Osteoblast (primary cell): ENCODE results near the gene INPP5B. TPM values are rescaled to one million over a fixed set of nuclear protein-coding genes. Genes with fewer than 3 reads are reported as not detected.
A peak's percentile ranks its signal among the peaks of the same experiment; 100 is the strongest.

Source experiments
- DNase-seq: peaks from one replicate; pipeline ENCODE4 v3.0.0; 2011; ENCODE audit warnings: low spot score, mixed read lengths; ENCODE audit not compliant: insufficient read length; ENCODE audit errors: missing footprints
- H2AFZ ChIP-seq: 2 replicates; pipeline ENCODE4 v1.6.0; 2011; ENCODE audit warnings: mild to moderate bottlenecking, low read length
- H3K27ac ChIP-seq: 2 replicates; pipeline ENCODE4 v1.5.1; 2011; ENCODE audit warnings: mild to moderate bottlenecking, low read depth, low read length, moderate library complexity
- H3K27me3 ChIP-seq: 2 replicates; pipeline ENCODE4 v1.6.0; 2012; ENCODE audit warnings: mild to moderate bottlenecking, control low read depth, inconsistent platforms, low read length, moderate library complexity; ENCODE audit not compliant: insufficient read depth
- H3K36me3 ChIP-seq: 2 replicates; pipeline ENCODE4 v1.5.1; 2011; ENCODE audit warnings: mild to moderate bottlenecking, low read length, control low read depth, moderate library complexity; ENCODE audit not compliant: insufficient read depth
- H3K4me1 ChIP-seq: 2 replicates; pipeline ENCODE4 v1.5.1; 2011; ENCODE audit warnings: mild to moderate bottlenecking, low read length, control low read depth, moderate library complexity; ENCODE audit not compliant: insufficient read depth
- H3K4me2 ChIP-seq: 2 replicates; pipeline ENCODE4 v1.6.0; 2011; ENCODE audit warnings: mild to moderate bottlenecking, low read length; ENCODE audit not compliant: insufficient read depth
- H3K4me3 ChIP-seq: fragments of 200-600 bp; sonication (generic); 3 replicates; pipeline ENCODE4 v1.5.1; 2012; ENCODE audit warnings: mild to moderate bottlenecking, low read length, inconsistent platforms; ENCODE audit not compliant: insufficient read depth
- H3K79me2 ChIP-seq: 2 replicates; pipeline ENCODE4 v1.6.0; 2012; ENCODE audit warnings: mild to moderate bottlenecking, low read length, control low read depth, inconsistent platforms; ENCODE audit not compliant: insufficient read depth
- H3K9me3 ChIP-seq: 2 replicates; pipeline ENCODE4 v1.5.1; 2011; ENCODE audit warnings: low read depth, low read length, control low read depth
- H4K20me1 ChIP-seq: 2 replicates; pipeline ENCODE4 v1.6.0; 2012; ENCODE audit warnings: mild to moderate bottlenecking, low read length, control low read depth; ENCODE audit not compliant: insufficient read depth
- total RNA-seq: library from RNA; depleted of rRNA; stranded (reverse); fragments of >200 nt; gene quantifications from 2 replicates; pipeline ENCODE4 v1.2.3, GENCODE V29; 2012
- TF ChIP-seq, protein P1 (sequence below): IDR thresholded peaks from 2 replicates; pipeline ENCODE4 v1.5.1; 2011; ENCODE audit warnings: mild to moderate bottlenecking, low read depth, low read length, moderate library complexity; ENCODE audit errors: extremely low read depth

The INPP5B gene
- total RNA-seq, 1 donor, result 39.4 TPM

DNA sequence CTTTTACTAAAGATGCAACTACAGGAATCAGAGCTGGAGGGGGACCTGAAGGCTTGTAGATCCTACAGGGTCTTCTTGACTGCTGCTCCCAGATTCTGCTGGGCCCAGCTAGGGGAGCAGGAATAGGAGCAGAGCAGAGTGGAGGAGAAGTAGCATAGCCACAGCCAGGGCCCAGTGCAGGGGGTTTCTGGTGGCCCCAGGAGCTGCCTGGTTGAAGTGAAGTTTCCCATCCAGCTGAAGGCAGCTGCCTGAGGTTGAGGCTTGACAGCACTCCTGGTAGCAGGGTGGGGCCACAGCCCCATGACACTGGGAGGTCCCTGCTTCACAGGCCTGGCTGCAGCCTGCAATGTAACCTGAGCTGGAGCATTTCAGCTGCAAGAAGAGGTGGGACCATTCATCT lies 2.0 kb upstream of the INPP5B start:
- H4K20me1 ChIP-seq, result no peaks in the 10 kb centered on the region
- H3K9me3 ChIP-seq, result no peaks in the 10 kb centered on the region
- H3K4me2 ChIP-seq, result no peak overlapping the region
- peaks cover 4% of the 10 kb centered on the region for H3K36me3 ChIP-seq
- no peaks in the 10 kb centered on the region for H3K27me3 ChIP-seq
- no peak overlapping the region for H3K27ac ChIP-seq
- peaks cover 23% of the 10 kb centered on the region for H3K4me1 ChIP-seq
- no peak overlapping the region for H2AFZ ChIP-seq
- no peak overlapping the region for H3K4me3 ChIP-seq
- H3K79me2 ChIP-seq, result peaks cover 19% of the 10 kb centered on the region
- DNase-seq, result no peak
- TF ChIP-seq, protein P1, sequence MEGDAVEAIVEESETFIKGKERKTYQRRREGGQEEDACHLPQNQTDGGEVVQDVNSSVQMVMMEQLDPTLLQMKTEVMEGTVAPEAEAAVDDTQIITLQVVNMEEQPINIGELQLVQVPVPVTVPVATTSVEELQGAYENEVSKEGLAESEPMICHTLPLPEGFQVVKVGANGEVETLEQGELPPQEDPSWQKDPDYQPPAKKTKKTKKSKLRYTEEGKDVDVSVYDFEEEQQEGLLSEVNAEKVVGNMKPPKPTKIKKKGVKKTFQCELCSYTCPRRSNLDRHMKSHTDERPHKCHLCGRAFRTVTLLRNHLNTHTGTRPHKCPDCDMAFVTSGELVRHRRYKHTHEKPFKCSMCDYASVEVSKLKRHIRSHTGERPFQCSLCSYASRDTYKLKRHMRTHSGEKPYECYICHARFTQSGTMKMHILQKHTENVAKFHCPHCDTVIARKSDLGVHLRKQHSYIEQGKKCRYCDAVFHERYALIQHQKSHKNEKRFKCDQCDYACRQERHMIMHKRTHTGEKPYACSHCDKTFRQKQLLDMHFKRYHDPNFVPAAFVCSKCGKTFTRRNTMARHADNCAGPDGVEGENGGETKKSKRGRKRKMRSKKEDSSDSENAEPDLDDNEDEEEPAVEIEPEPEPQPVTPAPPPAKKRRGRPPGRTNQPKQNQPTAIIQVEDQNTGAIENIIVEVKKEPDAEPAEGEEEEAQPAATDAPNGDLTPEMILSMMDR, result no peak

DNA sequence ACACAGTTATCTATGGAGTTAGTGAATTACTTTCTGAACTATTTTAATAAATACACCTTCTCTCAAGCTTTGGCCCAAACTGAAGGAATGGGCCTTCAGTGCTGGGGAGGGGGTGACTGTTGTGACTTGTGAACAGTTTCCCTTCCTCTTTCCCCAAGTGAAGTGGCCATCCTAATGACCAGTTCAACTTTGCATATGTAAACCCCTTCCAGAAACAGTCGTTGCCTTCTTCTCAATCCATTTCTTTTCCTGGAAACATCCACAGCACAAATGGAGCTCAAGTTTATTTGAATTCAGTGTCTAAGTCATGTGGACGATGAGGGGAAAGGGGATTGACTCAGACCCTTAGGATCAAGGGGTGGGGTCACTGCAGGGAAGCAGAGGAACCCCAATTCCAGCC lies 1.3 kb upstream of the INPP5B start:
- Histone ChIP-seq H3K27me3 (no peaks in the 10 kb centered on the region), H3K4me1 (peaks cover 26% of the 10 kb centered on the region), H3K79me2 (peaks cover 19% of the 10 kb centered on the region), H3K27ac (no peak overlapping the region), H3K36me3 (peaks cover 4% of the 10 kb centered on the region), H2AFZ (peak overlapping the region; percentile 46), H4K20me1 (no peaks in the 10 kb centered on the region), H3K4me3 (no peak overlapping the region), H3K4me2 (no peak overlapping the region), H3K9me3 (no peaks in the 10 kb centered on the region)
- DNase-seq, result no peak
- TF ChIP-seq, protein P1, result no peak

DNA sequence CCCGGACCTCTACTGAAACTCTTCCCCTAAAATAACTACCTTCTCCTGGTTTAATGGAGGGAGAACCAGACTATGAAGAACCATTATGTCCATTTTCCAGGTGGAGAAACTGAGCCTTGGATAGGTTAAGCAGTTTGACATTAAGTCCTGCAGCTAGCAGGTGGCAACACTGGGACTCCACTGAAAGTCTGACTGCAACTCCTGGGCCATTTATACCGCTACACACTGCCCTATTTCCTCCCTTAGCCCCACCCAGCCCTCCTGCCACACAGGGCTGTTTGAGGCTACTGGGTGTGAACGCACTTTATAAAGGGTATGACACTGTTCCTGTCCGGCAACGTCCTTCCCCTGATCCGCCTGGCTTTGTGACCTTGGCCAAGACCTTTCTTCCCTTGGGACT lies 511 bp upstream of the INPP5B start:
- Histone ChIP-seq H3K79me2 (peaks cover 19% of the 10 kb centered on the region), H3K36me3 (peaks cover 5% of the 10 kb centered on the region), H2AFZ (peak overlapping the region; percentile 78), H3K9me3 (no peaks in the 10 kb centered on the region), H3K4me1 (peaks cover 26% of the 10 kb centered on the region), H4K20me1 (no peaks in the 10 kb centered on the region), H3K27me3 (no peaks in the 10 kb centered on the region), H3K4me3 (no peak overlapping the region), H3K27ac (no peak overlapping the region), H3K4me2 (peak overlapping the region; percentile 94)
- peak; percentile 49 for DNase-seq
- TF ChIP-seq, protein P1, result no peak

DNA sequence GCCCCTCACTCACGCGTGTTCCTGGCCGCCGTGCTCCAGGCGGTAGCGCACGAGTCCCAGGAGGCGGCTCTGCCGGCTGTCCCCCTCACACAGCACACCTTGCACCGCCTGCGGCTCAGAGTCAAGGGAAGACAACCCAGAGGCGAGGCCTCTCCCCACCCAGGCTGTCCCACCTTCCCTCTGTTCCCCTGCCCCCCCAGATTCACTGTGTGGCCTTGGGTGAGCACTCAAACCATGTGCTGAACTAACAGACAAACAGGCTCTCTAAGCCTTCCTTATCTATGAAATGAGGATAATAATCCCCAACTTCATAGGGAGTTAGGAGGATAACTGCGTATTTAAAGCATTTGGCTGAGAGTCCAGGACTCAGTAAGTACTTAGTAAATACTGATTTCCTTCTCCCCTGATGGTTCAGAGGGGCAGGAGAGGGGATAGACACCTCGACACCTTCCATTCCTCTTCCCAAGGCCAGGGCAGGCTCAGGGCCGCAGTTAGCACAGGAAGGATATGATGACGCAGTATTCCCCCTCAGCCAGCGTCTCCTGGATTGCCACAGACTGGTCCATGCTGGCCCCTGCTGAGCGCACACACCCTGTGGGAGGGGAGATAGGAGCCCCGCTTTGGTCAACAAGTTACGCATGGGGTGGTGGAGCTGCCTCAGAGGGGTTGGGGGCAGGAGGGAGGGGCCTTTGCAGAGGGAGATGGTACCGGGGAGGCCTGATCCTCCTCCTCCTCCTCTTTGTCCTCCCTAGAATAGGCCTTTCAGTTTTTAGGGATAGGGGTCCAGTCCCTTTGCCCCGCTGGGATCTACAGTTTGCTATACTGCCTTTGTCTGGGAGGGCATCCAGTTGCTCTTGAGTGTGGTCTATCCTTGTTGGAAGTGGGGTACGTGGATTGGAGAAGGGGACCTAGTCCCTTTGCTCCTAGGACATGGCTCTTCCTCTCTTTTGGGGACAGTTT lies 830 bp downstream of the INPP5B start:
- H3K9me3 ChIP-seq, result no peaks in the 10 kb centered on the region
- H3K27me3 ChIP-seq, result no peaks in the 10 kb centered on the region
- peak overlapping the region; percentile 77 for H3K4me3 ChIP-seq
- peak; percentile 99 for DNase-seq
- H3K79me2 ChIP-seq, result peaks cover 19% of the 10 kb centered on the region
- peak overlapping the region; percentile 85 for H2AFZ ChIP-seq
- H3K4me1 ChIP-seq, result peaks cover 26% of the 10 kb centered on the region
- H3K36me3 ChIP-seq, result peaks cover 11% of the 10 kb centered on the region
- no peaks in the 10 kb centered on the region for H4K20me1 ChIP-seq
- H3K4me2 ChIP-seq, result peak overlapping the region; percentile 94
- TF ChIP-seq, protein P1, result no peak
- H3K27ac ChIP-seq, result peak overlapping the region; percentile 94
